G401.6 (cell line): Measurements from ENCODE around the gene DCHS1.

Experiments
- FAIRE-seq: peaks from 2 replicates; lab custom pipeline; 2012; peaks lifted over from hg19 to GRCh38; lab: Jason Lieb, UNC

The DCHS1 gene

GRCh38 chr11:6673523-6674218 lies 18.1 kb upstream of the DCHS1 start:
- FAIRE-seq: no peak

DNA sequence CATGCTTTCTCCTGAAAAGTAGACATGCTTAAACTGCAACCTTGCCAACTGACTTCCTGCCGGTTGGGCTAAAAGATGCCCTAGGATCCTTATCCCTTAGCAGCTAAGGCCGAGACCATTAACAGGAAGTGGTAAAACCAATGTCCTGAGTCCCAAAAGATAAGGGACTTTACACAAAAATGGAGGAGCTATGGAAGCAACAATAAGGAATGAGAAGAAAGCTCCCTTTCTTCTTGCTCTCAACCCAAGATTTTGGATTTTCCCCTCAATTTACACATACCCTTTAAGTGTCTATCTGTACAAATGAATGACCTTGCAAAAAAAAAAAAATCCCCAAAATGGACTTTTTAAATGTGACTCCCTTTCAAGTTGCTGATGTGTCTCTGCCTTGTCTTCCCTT lies 16.4 kb upstream of the DCHS1 start:
- no peak for FAIRE-seq

DNA sequence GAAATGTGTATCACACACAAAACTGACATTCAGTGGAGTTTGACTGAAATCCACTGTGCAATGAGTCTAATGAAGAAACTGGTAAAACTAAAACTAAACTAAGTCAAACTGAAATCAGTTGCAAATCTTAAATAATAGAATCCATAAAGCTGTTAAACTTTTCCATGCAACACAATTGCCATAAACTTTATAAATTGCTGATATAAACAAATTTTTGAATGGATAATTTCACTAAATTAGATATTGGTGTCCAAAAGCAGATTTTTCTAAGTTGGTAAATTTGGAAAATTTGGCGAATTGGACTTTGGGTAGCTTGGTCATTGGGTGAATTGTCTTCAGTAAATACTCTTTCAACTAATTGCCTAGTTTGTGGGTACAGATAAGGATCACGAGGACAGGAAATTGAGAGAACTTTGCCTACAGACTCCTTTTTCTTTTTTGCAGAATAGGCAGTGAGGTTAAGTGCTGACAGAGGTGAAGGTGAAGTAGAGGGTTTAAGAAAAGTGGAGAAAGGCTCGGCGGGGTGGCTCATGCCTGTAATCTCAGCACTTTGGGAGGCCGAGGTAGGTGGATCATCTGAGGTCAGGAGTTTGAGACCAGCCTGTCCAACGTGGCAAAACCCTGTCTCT lies 14.7 kb upstream of the DCHS1 start:
- no peak for FAIRE-seq

DNA sequence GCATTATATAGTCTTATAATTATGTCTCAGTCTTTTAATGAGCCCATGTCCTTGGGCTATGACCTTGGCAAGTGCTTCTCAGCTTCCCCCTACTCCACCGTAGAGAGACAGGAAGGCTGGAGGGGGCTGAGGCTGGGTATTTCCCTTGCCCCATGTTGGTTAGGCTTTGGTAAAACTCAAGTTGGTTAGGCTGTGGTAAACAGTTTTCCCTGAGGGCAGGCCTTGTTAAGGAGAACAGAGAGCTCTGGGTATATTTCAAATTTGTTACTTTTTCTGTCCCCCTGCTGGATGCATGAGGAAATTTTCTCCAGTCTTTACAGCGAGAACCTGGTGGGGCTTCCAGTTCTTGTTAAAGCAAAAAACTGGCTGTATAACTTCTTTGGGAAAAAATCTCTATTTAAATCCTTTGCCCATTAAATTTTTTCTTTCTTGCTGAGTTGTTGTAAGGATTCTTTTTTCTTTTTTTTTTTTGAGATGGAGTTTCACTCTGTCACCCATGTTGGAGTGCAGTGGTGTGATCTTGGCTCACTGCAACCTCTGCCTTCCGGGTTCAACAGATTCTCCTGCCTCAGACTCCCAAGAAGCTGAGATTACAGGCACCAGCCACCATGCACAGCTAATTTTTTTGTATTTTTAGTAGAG lies 12.2 kb upstream of the DCHS1 start:
- FAIRE-seq: peak; percentile 59

- no peak for FAIRE-seq
Measured at GRCh38 chr11:6666302-6667183, 10.9 kb upstream of the DCHS1 start.

- no peak for FAIRE-seq
Measured at GRCh38 chr11:6664551-6664950, 8.9 kb upstream of the DCHS1 start.

- FAIRE-seq: no peak
Measured at GRCh38 chr11:6663794-6664469, 8.3 kb upstream of the DCHS1 start.

GRCh38 chr11:6660712-6661111 lies 5.1 kb upstream of the DCHS1 start:
- FAIRE-seq: no peak

DNA sequence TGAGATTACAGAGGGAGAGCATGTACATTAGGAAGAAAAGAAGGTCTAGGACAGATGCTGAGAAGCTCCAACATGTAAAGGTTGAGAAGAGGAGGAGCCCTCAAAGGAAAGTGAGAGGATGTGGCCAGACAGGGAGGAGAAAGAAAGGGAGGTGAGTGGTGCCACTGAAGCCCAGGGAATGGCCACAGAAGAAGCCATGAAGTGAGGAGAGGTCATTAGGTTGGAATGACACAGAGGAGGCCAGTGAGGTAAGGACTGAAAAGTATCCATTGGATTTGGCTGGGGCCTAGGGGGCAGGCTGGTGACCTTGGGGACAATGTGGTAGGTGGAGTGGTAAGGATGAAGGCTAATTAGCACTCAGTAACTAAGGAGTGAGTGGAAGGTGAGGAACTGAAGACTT lies 3.0 kb upstream of the DCHS1 start:
- FAIRE-seq: no peak

DNA sequence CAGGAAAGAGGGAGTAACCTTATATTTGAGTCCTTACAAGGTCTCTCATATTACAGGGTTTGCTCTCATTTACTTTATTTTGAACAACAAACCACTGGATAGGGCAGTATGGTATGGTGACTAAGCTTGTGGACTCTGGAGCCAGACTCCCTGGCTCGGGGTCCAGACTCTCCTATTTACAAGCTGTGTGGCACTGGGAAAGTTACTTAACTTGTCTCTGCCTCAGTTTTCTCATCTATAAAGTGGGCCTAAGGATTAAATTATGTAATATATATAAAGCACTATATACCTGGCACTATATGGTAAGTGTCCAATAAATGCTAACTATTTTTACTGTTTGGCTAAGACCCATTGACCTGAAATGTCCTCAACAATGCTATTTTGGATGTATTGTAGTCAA lies 1.7 kb upstream of the DCHS1 start:
- FAIRE-seq: no peak

DNA sequence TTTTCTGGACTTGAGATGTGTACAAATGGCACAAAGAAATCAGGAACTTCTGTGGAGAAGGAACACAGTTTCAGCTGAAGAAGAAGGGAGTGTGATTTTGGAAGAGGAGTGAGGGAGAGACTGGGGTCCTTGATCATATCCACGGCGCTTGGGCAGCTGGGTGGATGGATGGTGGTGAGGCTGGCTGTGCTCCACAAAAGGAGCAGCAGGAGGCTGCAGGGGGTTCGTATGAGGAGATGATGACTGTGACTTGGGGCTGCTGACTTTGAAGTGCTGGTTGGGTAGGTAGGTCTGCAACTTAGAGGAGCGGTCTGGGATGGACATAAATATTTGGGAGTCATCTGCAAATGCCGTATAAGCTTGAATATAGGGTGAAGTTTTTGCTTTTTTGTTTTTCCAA lies 1.3 kb upstream of the DCHS1 start:
- FAIRE-seq: no peak

DNA sequence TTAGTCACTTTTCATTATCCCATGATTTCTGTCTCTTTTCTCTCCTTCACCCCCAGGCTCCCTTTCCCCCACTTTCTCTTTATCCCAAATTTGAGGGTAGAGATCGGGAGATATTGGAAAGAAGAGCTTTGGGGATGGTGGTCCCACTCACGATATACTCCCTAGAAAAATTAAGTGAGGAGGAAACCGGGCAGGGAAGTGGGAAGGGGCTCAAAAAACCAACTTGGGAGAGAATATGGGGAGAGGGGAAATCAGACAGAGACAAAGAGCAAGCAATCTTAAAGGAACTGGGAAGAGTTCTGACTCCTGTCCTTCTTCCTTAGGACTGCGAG lies 941 bp upstream of the DCHS1 start:
- no peak for FAIRE-seq

DNA sequence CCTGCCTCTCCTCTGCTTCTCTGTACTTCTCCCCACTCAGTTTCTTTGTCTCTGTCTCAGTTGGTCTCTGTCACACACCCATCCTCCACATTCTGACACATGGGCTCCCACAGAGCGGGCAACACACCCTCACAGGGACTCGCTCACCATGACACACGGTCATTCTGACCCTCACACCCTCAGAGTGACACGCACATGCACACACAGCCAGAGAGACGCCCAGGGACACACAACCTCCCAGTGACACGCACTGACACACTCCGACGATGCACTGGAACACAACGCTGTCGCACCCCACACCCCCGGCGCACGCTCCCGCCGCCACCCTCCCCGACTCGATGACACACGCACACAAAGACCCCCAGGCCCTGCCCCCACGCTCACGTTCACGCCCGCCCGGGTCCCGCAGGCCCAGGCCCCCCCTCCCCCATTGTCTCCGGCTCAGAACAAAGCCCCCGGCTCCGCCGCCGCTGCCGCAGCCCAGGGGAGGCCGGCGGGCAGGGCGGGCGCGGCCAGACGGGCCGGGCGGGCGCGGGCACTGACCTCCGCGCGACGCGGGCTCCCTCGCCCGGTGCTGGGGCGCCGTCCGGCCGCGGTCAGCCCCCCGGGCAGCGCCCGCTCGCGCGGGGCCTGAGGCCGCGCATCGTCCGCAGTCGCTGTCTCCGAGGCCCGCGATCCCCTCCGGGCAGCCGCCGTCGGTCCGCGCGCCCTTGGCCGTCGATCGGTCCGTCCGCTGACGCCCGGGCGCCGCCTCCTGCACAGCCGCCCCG lies 404 bp downstream of the DCHS1 start:
- FAIRE-seq: no peak

GRCh38 chr11:6654281-6655019 lies 1.2 kb downstream of the DCHS1 start:
- FAIRE-seq: no peak

DNA sequence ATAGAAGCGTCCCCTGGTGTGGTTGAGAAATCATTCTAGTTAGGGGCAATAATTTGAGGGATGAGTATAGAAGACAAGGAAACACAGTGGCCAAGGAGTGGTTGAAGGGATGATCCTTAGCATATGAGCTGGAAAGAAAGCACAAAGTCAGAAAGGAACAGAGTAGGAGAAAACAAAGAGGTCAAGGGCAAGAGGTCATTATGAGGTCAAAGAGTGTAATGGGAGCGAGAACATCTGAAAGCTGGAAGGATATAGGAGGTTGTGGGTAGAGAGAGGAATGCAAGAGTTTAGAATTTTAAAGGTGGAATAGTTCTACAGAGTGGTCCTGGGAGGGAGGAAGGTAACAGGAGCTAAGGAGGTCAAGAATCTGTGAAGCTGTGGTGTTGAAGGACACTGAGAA lies 2.0 kb downstream of the DCHS1 start:
- no peak for FAIRE-seq

DNA sequence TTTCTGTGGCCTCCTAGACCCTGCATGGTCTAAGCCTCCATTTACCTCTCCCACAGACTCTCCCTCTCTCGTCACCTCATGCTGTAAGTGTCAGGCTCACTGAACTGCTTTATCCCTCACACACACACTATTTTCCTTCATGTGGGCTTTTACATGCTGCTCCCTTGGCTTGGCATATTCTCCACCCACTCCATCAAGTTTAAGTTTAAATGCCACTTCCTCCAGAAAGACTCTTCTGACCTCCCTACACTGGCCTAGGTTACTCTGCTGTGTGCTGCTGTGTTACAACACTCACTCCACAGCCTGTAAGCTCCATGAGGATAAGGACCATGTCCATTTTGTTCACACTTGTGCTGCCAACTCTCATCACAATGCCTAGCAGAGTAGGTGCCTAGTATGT lies 2.5 kb downstream of the DCHS1 start:
- FAIRE-seq: no peak

GRCh38 chr11:6652182-6652581 lies 3.4 kb downstream of the DCHS1 start:
- FAIRE-seq: no peak

DNA sequence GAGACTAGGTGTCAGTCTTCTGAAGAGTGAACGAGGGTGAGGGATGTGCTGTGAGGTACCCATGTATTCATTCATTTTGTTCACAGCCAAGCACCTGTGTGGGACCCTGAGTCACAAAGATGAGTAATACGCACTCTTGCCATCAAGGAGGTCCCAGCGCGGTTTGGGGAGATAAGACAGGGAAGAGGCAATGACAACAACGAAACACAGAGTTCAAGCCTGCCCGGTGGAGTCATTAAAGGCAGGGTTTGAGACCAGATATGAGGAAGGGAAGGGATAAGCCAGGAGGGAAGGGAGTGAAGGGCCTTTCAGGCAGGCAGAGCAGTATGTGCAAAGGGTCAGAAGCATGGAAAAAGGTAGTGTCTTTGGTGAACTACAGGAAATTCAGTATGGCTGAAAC lies 4.6 kb downstream of the DCHS1 start:
- no peak for FAIRE-seq

- no peak for FAIRE-seq
Measured at GRCh38 chr11:6650104-6650503, 5.5 kb downstream of the DCHS1 start.

GRCh38 chr11:6648501-6648900 lies 7.1 kb downstream of the DCHS1 start:
- FAIRE-seq: no peak

- no peak for FAIRE-seq
Measured at GRCh38 chr11:6647836-6648235, 7.8 kb downstream of the DCHS1 start.
